Smooth muscle cell (in vitro differentiated cells): ENCODE measurements around the gene HMG20B. TPM values are rescaled to one million over a fixed set of nuclear protein-coding genes. Genes with fewer than 3 reads are reported as not detected.

ENCODE experiments used
- DNase-seq: peaks from one replicate; lab custom pipeline; 2025; ENCODE audit not compliant: unreplicated experiment; lab: John Stamatoyannopoulos, UW
- H2AFZ ChIP-seq: fragments of 200-600 bp; sonication (generic); 2 replicates; pipeline ENCODE4 v1.6.0; 2016; ENCODE audit warnings: antibody characterized with exemption, low read depth, mild to moderate bottlenecking
- H3F3A ChIP-seq: fragments of 200-600 bp; sonication (generic); 2 replicates; pipeline ENCODE4 v1.6.0; 2017; ENCODE audit warnings: antibody characterized with exemption, low read depth
- H3K27ac ChIP-seq: fragments of 200-600 bp; sonication (generic); 2 replicates; pipeline ENCODE4 v1.5.1; 2016; ENCODE audit warnings: low read depth, mild to moderate bottlenecking
- H3K27me3 ChIP-seq: fragments of 200-600 bp; sonication (generic); 2 replicates; pipeline ENCODE4 v1.6.1; 2016; ENCODE audit warnings: low read depth, mild to moderate bottlenecking
- H3K36me3 ChIP-seq: fragments of 200-600 bp; sonication (generic); 2 replicates; pipeline ENCODE4 v1.5.1; 2016; ENCODE audit warnings: low read depth
- H3K4me1 ChIP-seq: fragments of 200-600 bp; sonication (generic); 2 replicates; pipeline ENCODE4 v1.5.1; 2016; ENCODE audit warnings: low read depth
- H3K4me2 ChIP-seq: fragments of 200-600 bp; sonication (generic); 2 replicates; pipeline ENCODE4 v1.6.0; 2016; ENCODE audit warnings: mild to moderate bottlenecking
- H3K4me3 ChIP-seq: fragments of 200-600 bp; sonication (generic); 2 replicates; pipeline ENCODE4 v1.5.1; 2016; ENCODE audit warnings: mild to moderate bottlenecking
- H3K79me2 ChIP-seq: fragments of 200-600 bp; sonication (generic); 2 replicates; pipeline ENCODE4 v1.6.0; 2016; ENCODE audit warnings: low read depth, mild to moderate bottlenecking
- H3K9ac ChIP-seq: fragments of 200-600 bp; sonication (generic); 2 replicates; pipeline ENCODE4 v1.6.0; 2016; ENCODE audit warnings: low read depth
- H3K9me3 ChIP-seq: fragments of 200-600 bp; sonication (generic); replicated peaks from 2 replicates; pipeline ENCODE4 v1.5.1; 2016; ENCODE audit warnings: low read depth
- H4K20me1 ChIP-seq: fragments of 200-600 bp; sonication (generic); 2 replicates; pipeline ENCODE4 v1.6.0; 2016; ENCODE audit warnings: low read depth
- CTCF ChIP-seq: fragments of 200-600 bp; sonication (generic); IDR thresholded peaks from 2 replicates; pipeline ENCODE4 v1.5.1; 2017; ENCODE audit warnings: borderline replicate concordance, mild to moderate bottlenecking, antibody characterized with exemption; ENCODE audit not compliant: insufficient read depth, poor library complexity, severe bottlenecking
- WGBS: methylation state at CpG from one replicate; pipeline ENCODE4 v1.1.7; 2016; ENCODE audit warnings: low lambda C conversion rate; 5-methylcytosine and 5-hydroxymethylcytosine counted together
- polyA plus RNA-seq: library from polyadenylated mRNA; unstranded; fragments of >200 nt; fragmentation: Nextera tagmentation; extraction: Ambion mirVana; gene quantifications from 2 replicates; pipeline ENCODE4 v1.2.1, GENCODE V29; 2016
- total RNA-seq: library from RNA; depleted of rRNA; stranded (reverse); fragments of >200 nt; gene quantifications from 2 replicates; pipeline ENCODE4 v1.2.3, GENCODE V29; 2014

HMG20B gene
- total and polyA plus RNA-seq, 2 experiments from 2014 or later = 109 to 120 TPM

- Histone ChIP-seq H3K9me3 (no peaks in the 10 kb centered on the region), H3F3A (no peaks in the 10 kb centered on the region)
- 95% methylated on average over 24 of the region's 29 CpGs for WGBS
Measured at GRCh38 chr19:3531716-3532115, 41.0 kb upstream of the HMG20B start.

GRCh38 chr19:3532154-3532786 lies 40.5 kb upstream of the HMG20B start:
- TF ChIP-seq CTCF = no peak
- no peaks in the 10 kb centered on the region for H3K79me2 ChIP-seq

More at GRCh38 chr19:3531716-3532115, 41.0 kb upstream of the HMG20B start:
- TF ChIP-seq CTCF = no peak
- no peak overlapping the region for H2AFZ ChIP-seq
- no peaks in the 10 kb centered on the region for H3K27me3 ChIP-seq
- no peak for DNase-seq
- H3K4me2 ChIP-seq = no peak overlapping the region
- H3K4me3 ChIP-seq = no peak overlapping the region
- peaks cover 16% of the 10 kb centered on the region for H4K20me1 ChIP-seq
- no peaks in the 10 kb centered on the region for H3K79me2 ChIP-seq
- H3K36me3 ChIP-seq = no peaks in the 10 kb centered on the region
- no peak overlapping the region for H3K27ac ChIP-seq
- no peak overlapping the region for H3K9ac ChIP-seq
- no peaks in the 10 kb centered on the region for H3K4me1 ChIP-seq

GRCh38 chr19:3533033-3533432 lies 39.7 kb upstream of the HMG20B start:
- H2AFZ ChIP-seq = no peak overlapping the region
- TF ChIP-seq CTCF = no peak
- 98% methylated on average over 16 of the region's 17 CpGs for WGBS
- H3K9me3 ChIP-seq = no peaks in the 10 kb centered on the region
- no peaks in the 10 kb centered on the region for H3K79me2 ChIP-seq
- no peak overlapping the region for H3K27ac ChIP-seq
- H4K20me1 ChIP-seq = peaks cover 14% of the 10 kb centered on the region
- no peaks in the 10 kb centered on the region for H3K36me3 ChIP-seq
- H3K4me2 ChIP-seq = no peak overlapping the region
- no peak for DNase-seq
- no peak overlapping the region for H3K9ac ChIP-seq
- H3K27me3 ChIP-seq = no peaks in the 10 kb centered on the region
- H3K4me1 ChIP-seq = no peaks in the 10 kb centered on the region
- no peaks in the 10 kb centered on the region for H3F3A ChIP-seq
- no peak overlapping the region for H3K4me3 ChIP-seq

More at GRCh38 chr19:3532154-3532786, 40.5 kb upstream of the HMG20B start:
- Histone ChIP-seq H4K20me1 (peaks cover 11% of the 10 kb centered on the region), H3K27me3 (no peaks in the 10 kb centered on the region), H3K4me1 (no peaks in the 10 kb centered on the region), H3K9me3 (no peaks in the 10 kb centered on the region), H3K4me3 (no peak overlapping the region), H3K27ac (no peak overlapping the region), H3K4me2 (no peak overlapping the region), H3K36me3 (no peaks in the 10 kb centered on the region), H2AFZ (no peak overlapping the region), H3K9ac (no peak overlapping the region), H3F3A (no peaks in the 10 kb centered on the region)
- 98% methylated on average over 29 of the region's 33 CpGs for WGBS
- no peak for DNase-seq
